Breast epithelium (tissue), 4 donors: ENCODE results near the gene ENO4. TPM values are rescaled to one million over a fixed set of nuclear protein-coding genes. Genes with fewer than 3 reads are reported as not detected.

Source experiments
- DNase-seq, 2 donors: peaks; one replicate each; pipeline ENCODE4 v3.0.0-alpha.2; 2019; ENCODE audit warnings: low spot score in 2 of 2
- H3K27ac ChIP-seq, 2 donors: fragments of 200-600 bp; sonication (generic) in 1 of 2; one replicate each; pipeline ENCODE4 v1.5.1; 2016 to 2019; ENCODE audit warnings: mild to moderate bottlenecking in 1 of 2
- H3K27me3 ChIP-seq, 2 donors: fragments of 200-600 bp; sonication (generic) in 1 of 2; one replicate each; pipeline versions ENCODE4 v1.5.1 to v1.6.0; 2017 to 2019; ENCODE audit warnings: control low read depth in 1 of 2, mild to moderate bottlenecking in 1 of 2
- H3K36me3 ChIP-seq: fragments of 200-600 bp; one replicate; pipeline ENCODE4 v1.5.1; 2019
- H3K4me1 ChIP-seq, 2 donors: fragments of 200-600 bp; sonication (generic); one replicate each; pipeline ENCODE4 v1.5.1; 2016 to 2019; ENCODE audit warnings: control low read depth in 1 of 2
- H3K4me3 ChIP-seq, 3 donors: fragments of 200-600 bp; sonication (generic); 1 replicate in 2 of 3; 2 replicates in 1 of 3; pipeline ENCODE4 v1.5.1; 2016 to 2019; ENCODE audit warnings: mild to moderate bottlenecking in 3 of 3, moderate library complexity in 2 of 3
- H3K9me3 ChIP-seq, 2 donors: fragments of 200-600 bp; sonication (generic) in 1 of 2; one replicate each; pipeline ENCODE4 v1.5.1; 2016 to 2019; ENCODE audit warnings: control low read depth in 1 of 2
- POLR2A ChIP-seq: fragments of 450-650 bp; IDR thresholded peaks from one replicate; pipeline ENCODE4 v1.6.1; 2016; ENCODE audit warnings: antibody characterized with exemption, mild to moderate bottlenecking, moderate library complexity
- POLR2AphosphoS5 ChIP-seq, 3 donors: sonication (generic); formaldehyde crosslinking; IDR thresholded peaks; one replicate each; pipeline ENCODE4 v1.6.1; 2017; ENCODE audit warnings: antibody characterized with exemption in 3 of 3
- intact Hi-C: fragments of 100-400 bp; cut with DNase I; formaldehyde crosslinking; loops from one replicate; pipeline ENCODE4 v1.15.1; 2023; ENCODE audit warnings: low total_unique reads
- total RNA-seq, 3 donors: library from RNA; depleted of rRNA; stranded (reverse); fragments of >200 nt; gene quantifications; one replicate each; pipeline ENCODE4 v1.1.0, GENCODE V29; 2016
- TF ChIP-seq, protein P1 (sequence below), 3 donors: fragments of 450-650 bp; IDR thresholded peaks; one replicate each; pipeline ENCODE4 v1.5.1; 2016 to 2017; ENCODE audit warnings: antibody characterized with exemption in 3 of 3, mild to moderate bottlenecking in 3 of 3, moderate library complexity in 3 of 3

ENO4 gene
- total RNA-seq, 3 donors from 2014 or later: 0.16 to 1.9 (median 0.66) TPM

DNA sequence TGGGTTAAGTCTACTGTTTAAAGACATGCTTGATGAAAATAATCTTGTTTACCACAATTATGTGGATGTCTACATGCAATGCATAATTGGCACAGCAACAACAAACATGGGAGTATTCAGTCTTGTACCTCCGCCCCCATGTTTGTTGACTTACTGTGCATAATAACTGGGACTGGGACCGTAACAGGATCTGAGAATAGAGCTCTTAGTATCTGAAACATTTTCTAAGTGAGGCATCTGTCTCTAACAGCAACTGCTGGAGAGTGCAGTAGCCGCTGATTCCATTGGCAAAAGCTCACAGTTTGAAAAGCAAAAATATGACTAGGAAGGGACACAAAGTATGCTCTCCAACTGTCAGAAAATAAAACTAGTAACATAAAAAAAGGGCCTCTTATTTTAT, 61.6 kb downstream of the ENO4 start:
- H3K9me3 ChIP-seq: no peaks in the 10 kb centered on the region
- DNase-seq: no peak
- H3K27me3 ChIP-seq: no peaks in the 10 kb centered on the region
- H3K36me3 ChIP-seq: no peaks in the 10 kb centered on the region
- no peaks in the 10 kb centered on the region for H3K4me1 ChIP-seq
- TF ChIP-seq POLR2A (no peak), POLR2AphosphoS5 (IDR thresholded peaks at IDR 0.05) (no peak)
- TF ChIP-seq, protein P1, sequence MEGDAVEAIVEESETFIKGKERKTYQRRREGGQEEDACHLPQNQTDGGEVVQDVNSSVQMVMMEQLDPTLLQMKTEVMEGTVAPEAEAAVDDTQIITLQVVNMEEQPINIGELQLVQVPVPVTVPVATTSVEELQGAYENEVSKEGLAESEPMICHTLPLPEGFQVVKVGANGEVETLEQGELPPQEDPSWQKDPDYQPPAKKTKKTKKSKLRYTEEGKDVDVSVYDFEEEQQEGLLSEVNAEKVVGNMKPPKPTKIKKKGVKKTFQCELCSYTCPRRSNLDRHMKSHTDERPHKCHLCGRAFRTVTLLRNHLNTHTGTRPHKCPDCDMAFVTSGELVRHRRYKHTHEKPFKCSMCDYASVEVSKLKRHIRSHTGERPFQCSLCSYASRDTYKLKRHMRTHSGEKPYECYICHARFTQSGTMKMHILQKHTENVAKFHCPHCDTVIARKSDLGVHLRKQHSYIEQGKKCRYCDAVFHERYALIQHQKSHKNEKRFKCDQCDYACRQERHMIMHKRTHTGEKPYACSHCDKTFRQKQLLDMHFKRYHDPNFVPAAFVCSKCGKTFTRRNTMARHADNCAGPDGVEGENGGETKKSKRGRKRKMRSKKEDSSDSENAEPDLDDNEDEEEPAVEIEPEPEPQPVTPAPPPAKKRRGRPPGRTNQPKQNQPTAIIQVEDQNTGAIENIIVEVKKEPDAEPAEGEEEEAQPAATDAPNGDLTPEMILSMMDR (IDR thresholded peaks at IDR 0.05): no peak
- H3K4me3 ChIP-seq: no peak overlapping the region
- intact Hi-C loops: no loop called here
- H3K27ac ChIP-seq: no peak overlapping the region

DNA sequence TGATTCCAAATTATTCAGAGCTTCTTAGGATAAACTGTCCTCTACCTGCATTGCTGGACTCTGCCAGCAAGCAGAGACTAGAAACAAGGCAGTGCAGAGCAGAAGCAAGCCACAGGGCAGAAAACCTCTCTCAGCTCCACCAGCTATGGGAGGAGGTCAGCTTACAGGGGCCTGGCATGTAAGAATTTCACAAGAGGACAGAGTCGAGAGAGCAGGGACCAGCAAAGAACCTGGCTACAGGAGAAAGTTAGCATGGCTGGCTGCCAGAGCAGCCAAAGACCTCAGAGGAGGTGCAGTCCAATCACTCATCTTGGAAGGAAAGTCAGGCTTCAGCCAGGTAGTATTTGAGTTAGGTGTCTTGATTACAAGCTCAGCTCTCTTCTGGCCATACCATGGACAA, 62.9 kb downstream of the ENO4 start:
- TF ChIP-seq, protein P1 (IDR thresholded peaks at IDR 0.05): no peak
- no peak for TF ChIP-seq POLR2A
- TF ChIP-seq POLR2AphosphoS5 (IDR thresholded peaks at IDR 0.05): no peak

DNA sequence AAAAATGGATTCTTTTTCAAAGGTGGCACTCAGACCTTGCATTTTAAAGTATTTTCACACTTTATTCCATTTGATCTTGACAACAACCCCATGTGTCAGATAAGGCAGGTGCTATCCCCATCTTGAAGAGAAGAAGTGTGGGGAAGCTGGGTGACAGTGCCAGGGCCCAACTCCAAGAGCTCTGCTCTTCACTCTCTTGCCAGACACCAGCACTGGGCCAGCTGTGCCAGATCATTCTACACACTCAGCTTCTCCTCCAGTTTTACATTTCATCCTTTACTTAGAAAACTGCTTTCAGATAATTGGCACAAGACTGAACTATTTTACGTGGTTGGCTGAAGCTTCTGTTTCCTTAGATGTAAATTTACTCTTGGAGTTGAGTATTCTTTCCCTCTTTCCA, 64.4 kb downstream of the ENO4 start:
- intact Hi-C loops: no loop called here
- no peaks in the 10 kb centered on the region for H3K9me3 ChIP-seq
- no peak overlapping the region for H3K27ac ChIP-seq
- no peak overlapping the region for H3K4me3 ChIP-seq
- DNase-seq: no peak
- no peaks in the 10 kb centered on the region for H3K36me3 ChIP-seq
- H3K4me1 ChIP-seq: no peaks in the 10 kb centered on the region
- TF ChIP-seq, protein P1 (IDR thresholded peaks at IDR 0.05): no peak
- TF ChIP-seq POLR2A: no peak
- TF ChIP-seq POLR2AphosphoS5 (IDR thresholded peaks at IDR 0.05): no peak
- H3K27me3 ChIP-seq: no peaks in the 10 kb centered on the region

More for the DNA sequence above, 62.9 kb downstream of the ENO4 start:
- Histone ChIP-seq H3K4me1 (no peaks in the 10 kb centered on the region), H3K27ac (no peak overlapping the region), H3K9me3 (no peaks in the 10 kb centered on the region), H3K36me3 (no peaks in the 10 kb centered on the region), H3K4me3 (no peak overlapping the region), H3K27me3 (no peaks in the 10 kb centered on the region)
- intact Hi-C loops: no loop called here
- DNase-seq: no peak

DNA sequence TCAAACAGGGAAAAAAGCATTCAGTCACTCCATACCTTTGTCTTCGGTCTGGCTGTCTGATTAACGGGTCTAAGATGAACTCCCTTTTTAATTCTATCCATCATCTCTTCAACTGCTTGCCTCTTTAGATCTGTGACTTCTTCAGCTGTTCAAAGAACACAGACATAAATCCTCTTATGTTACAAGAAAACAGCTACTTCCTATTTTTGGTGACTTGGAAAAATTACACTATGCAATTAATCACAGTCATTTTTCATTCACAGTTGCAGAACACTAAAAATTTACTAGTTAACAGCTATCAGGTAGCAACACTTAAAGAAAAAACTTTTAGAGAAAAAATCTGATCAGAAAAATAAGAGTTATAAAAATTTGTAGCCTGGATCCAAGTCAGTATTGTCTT, 66.0 kb downstream of the ENO4 start:
- no peaks in the 10 kb centered on the region for H3K27me3 ChIP-seq
- no peaks in the 10 kb centered on the region for H3K9me3 ChIP-seq
- TF ChIP-seq, protein P1 (IDR thresholded peaks at IDR 0.05): no peak
- TF ChIP-seq POLR2AphosphoS5 (IDR thresholded peaks at IDR 0.05) (no peak), POLR2A (no peak)
- no peak overlapping the region for H3K4me3 ChIP-seq
- intact Hi-C loops: no loop called here
- no peak for DNase-seq
- no peaks in the 10 kb centered on the region for H3K36me3 ChIP-seq
- no peaks in the 10 kb centered on the region for H3K4me1 ChIP-seq
- H3K27ac ChIP-seq: no peak overlapping the region

DNA sequence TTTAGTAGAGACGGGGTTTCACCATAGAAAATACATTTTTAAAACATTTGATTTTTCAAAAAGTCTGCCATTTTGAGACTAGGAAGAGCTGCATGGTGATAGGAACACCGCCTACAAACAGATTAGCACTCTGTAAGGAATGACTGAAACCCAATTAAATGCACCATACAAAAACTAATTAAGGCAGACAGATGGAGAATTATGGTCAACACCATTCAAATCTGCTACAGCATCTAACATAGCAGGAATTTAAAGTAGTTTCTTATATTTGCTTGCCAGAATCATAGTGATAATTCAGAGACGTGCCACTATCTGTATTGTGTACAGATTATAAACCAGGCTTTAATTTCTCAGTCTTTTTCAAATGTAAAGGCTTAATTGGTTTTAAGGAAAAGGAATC, 68.2 kb downstream of the ENO4 start:
- intact Hi-C loops: no loop called here
- DNase-seq: no peak
- no peaks in the 10 kb centered on the region for H3K4me1 ChIP-seq
- H3K27ac ChIP-seq: no peak overlapping the region
- H3K27me3 ChIP-seq: no peaks in the 10 kb centered on the region
- no peak overlapping the region for H3K4me3 ChIP-seq
- no peaks in the 10 kb centered on the region for H3K36me3 ChIP-seq
- no peaks in the 10 kb centered on the region for H3K9me3 ChIP-seq
- TF ChIP-seq POLR2A (no peak), POLR2AphosphoS5 (IDR thresholded peaks at IDR 0.05) (no peak)
- TF ChIP-seq, protein P1 (IDR thresholded peaks at IDR 0.05): no peak
